Effector memory CD4-positive, alpha-beta T cell (primary cell): ENCODE results near the gene NBPF3.
A peak's percentile ranks its signal among the peaks of the same experiment; 100 is the strongest.

Experiments
- DNase-seq, 3 donors: peaks; one replicate each; pipeline ENCODE4 v3.0.0-alpha.2; 2020
- H3K27ac ChIP-seq: 2 replicates; pipeline ENCODE4 v1.7.0; 2013; ENCODE audit warnings: mild to moderate bottlenecking, low read length, moderate library complexity; ENCODE audit not compliant: insufficient read depth, poor library complexity, severe bottlenecking
- H3K27me3 ChIP-seq: replicated peaks from 2 replicates; pipeline ENCODE4 v1.7.0; 2013; ENCODE audit warnings: mild to moderate bottlenecking, low read length; ENCODE audit not compliant: insufficient read depth, control insufficient read depth, poor library complexity, severe bottlenecking
- H3K36me3 ChIP-seq: 2 replicates; pipeline ENCODE4 v1.7.0; 2013; ENCODE audit warnings: mild to moderate bottlenecking, low read length, moderate library complexity; ENCODE audit not compliant: control insufficient read depth, insufficient read depth
- H3K4me1 ChIP-seq: 2 replicates; pipeline ENCODE4 v1.7.0; 2013; ENCODE audit warnings: low read length, mild to moderate bottlenecking; ENCODE audit not compliant: control insufficient read depth, insufficient read depth, poor library complexity, severe bottlenecking
- H3K4me3 ChIP-seq: 2 replicates; pipeline ENCODE4 v1.7.0; 2013; ENCODE audit warnings: low read length, low read depth, mild to moderate bottlenecking; ENCODE audit not compliant: insufficient read depth, poor library complexity, severe bottlenecking
- H3K9me3 ChIP-seq: 2 replicates; pipeline ENCODE4 v1.7.0; 2013; ENCODE audit warnings: mild to moderate bottlenecking, low read length, moderate library complexity; ENCODE audit not compliant: control insufficient read depth

Gene NBPF3

GRCh38 chr1:21506804-21507203 is 66.9 kb downstream of the NBPF3 start:
- Histone ChIP-seq H3K27ac (no peak overlapping the region), H3K4me3 (no peak overlapping the region), H3K4me1 (peaks cover 5% of the 10 kb centered on the region), H3K9me3 (no peaks in the 10 kb centered on the region), H3K36me3 (no peaks in the 10 kb centered on the region), H3K27me3 (peaks cover 26% of the 10 kb centered on the region)
- DNase-seq, result no peak

- no peak overlapping the region for H3K4me3 ChIP-seq
- peaks cover 5% of the 10 kb centered on the region for H3K4me1 ChIP-seq
- no peak for DNase-seq
- peaks cover 26% of the 10 kb centered on the region for H3K27me3 ChIP-seq
- no peaks in the 10 kb centered on the region for H3K36me3 ChIP-seq
- H3K27ac ChIP-seq, result no peak overlapping the region
- no peaks in the 10 kb centered on the region for H3K9me3 ChIP-seq
Observed at GRCh38 chr1:21507511-21508270, 67.8 kb downstream of the NBPF3 start.

- no peaks in the 10 kb centered on the region for H3K9me3 ChIP-seq
- H3K4me1 ChIP-seq, result peaks cover 5% of the 10 kb centered on the region
- H3K4me3 ChIP-seq, result no peak overlapping the region
- no peak overlapping the region for H3K27ac ChIP-seq
- peaks cover 26% of the 10 kb centered on the region for H3K27me3 ChIP-seq
- no peaks in the 10 kb centered on the region for H3K36me3 ChIP-seq
- DNase-seq, result peak; percentile 7 to 27 (median 15)
Observed at GRCh38 chr1:21508580-21509350, 68.8 kb downstream of the NBPF3 start.

GRCh38 chr1:21509351-21510112 is 69.6 kb downstream of the NBPF3 start, which contains the start of gene ALPL:
TSS of gene ALPL (plus strand) at chr1:21509423. CDS start at chr1:21554082, 44,659 bp downstream.
- H3K27me3 ChIP-seq, result peaks cover 28% of the 10 kb centered on the region
- no peaks in the 10 kb centered on the region for H3K9me3 ChIP-seq
- no peak within 1 kb of the TSS for H3K4me3 ChIP-seq
- no peak within 1 kb of the TSS for H3K27ac ChIP-seq
- peaks cover 5% of the 10 kb centered on the region for H3K4me1 ChIP-seq
- DNase-seq, result no peak
- no peaks in the 10 kb centered on the region for H3K36me3 ChIP-seq

- Histone ChIP-seq H3K4me3 (no peak overlapping the region), H3K4me1 (peaks cover 5% of the 10 kb centered on the region), H3K27me3 (peaks cover 28% of the 10 kb centered on the region), H3K36me3 (no peaks in the 10 kb centered on the region), H3K9me3 (no peaks in the 10 kb centered on the region), H3K27ac (no peak overlapping the region)
- no peak for DNase-seq
Observed at GRCh38 chr1:21510113-21510493, 70.2 kb downstream of the NBPF3 start.

GRCh38 chr1:21510885-21511578 is 71.1 kb downstream of the NBPF3 start:
- no peak overlapping the region for H3K4me3 ChIP-seq
- DNase-seq, result no peak
- H3K27ac ChIP-seq, result no peak overlapping the region

GRCh38 chr1:21511579-21512522 is 71.9 kb downstream of the NBPF3 start:
- Histone ChIP-seq H3K27ac (no peak overlapping the region), H3K4me3 (no peak overlapping the region), H3K36me3 (no peaks in the 10 kb centered on the region), H3K4me1 (peaks cover 5% of the 10 kb centered on the region), H3K9me3 (no peaks in the 10 kb centered on the region), H3K27me3 (peaks cover 24% of the 10 kb centered on the region)
- no peak for DNase-seq

More at GRCh38 chr1:21510885-21511578, 71.1 kb downstream of the NBPF3 start:
- no peaks in the 10 kb centered on the region for H3K36me3 ChIP-seq
- H3K27me3 ChIP-seq, result peaks cover 28% of the 10 kb centered on the region
- H3K4me1 ChIP-seq, result peaks cover 5% of the 10 kb centered on the region
- no peaks in the 10 kb centered on the region for H3K9me3 ChIP-seq

GRCh38 chr1:21514245-21514644 is 74.3 kb downstream of the NBPF3 start:
- peaks cover 3% of the 10 kb centered on the region for H3K27me3 ChIP-seq
- no peaks in the 10 kb centered on the region for H3K9me3 ChIP-seq
- H3K36me3 ChIP-seq, result no peaks in the 10 kb centered on the region
- H3K27ac ChIP-seq, result no peak overlapping the region
- DNase-seq, result no peak
- H3K4me3 ChIP-seq, result no peak overlapping the region
- no peaks in the 10 kb centered on the region for H3K4me1 ChIP-seq

- DNase-seq, result no peak
- no peaks in the 10 kb centered on the region for H3K4me1 ChIP-seq
- no peak overlapping the region for H3K27ac ChIP-seq
- H3K4me3 ChIP-seq, result no peak overlapping the region
- peaks cover 3% of the 10 kb centered on the region for H3K27me3 ChIP-seq
- no peaks in the 10 kb centered on the region for H3K36me3 ChIP-seq
- H3K9me3 ChIP-seq, result no peaks in the 10 kb centered on the region
Observed at GRCh38 chr1:21517161-21517589, 77.2 kb downstream of the NBPF3 start.
